NCI-H2196 (cell line): ENCODE results near the gene SPARC.
A peak's percentile ranks its signal among the peaks of the same experiment; 100 is the strongest.
"Not testable (repeated sequence)": the region's sequence is repeated elsewhere in the genome, so short reads cannot be mapped to it uniquely, and the experiment has no call there.

ENCODE experiments used
- DNase-seq: peaks from one replicate; lab custom pipeline; 2025; ENCODE audit not compliant: unreplicated experiment; lab: John Stamatoyannopoulos, UW

Gene SPARC

DNA sequence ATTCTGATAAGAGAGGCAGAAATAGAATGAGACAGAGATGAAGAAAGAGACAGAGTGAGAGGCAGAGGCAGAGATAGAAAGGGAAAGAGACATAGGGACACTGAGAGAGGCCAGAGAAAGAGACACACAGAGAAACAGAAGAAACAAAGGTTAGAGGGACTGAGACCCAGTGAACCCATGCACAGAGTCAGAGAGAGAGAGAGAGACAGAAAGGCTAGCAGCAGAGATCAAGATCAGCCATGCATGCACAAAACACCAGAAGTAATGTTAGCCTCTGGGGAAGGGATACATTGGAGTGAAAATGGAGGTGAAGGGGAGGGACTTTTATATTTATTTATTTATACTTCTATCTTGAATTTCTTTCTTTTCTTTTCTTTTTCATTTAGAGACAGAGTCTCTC, 14.1 kb upstream of the SPARC start:
- DNase-seq: no peak

DNA sequence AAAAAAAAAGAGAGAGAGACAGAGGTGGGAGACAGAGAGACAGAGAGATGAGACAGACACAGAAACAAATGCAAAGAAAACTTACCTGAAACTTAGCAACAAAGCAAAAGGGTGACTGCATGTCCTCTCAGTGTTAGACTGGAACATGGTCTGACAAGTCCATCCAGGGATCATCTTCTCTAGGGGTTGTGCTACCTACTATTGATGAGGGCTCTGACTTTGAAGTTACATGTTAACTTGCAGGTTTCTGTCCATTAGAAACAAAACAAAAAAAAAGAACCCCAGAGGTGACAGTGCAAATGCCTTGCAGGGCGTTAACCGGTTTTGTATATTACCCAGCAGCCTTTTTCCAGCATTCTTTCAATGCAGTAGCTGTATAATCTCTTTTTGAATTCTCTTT, 13.6 kb upstream of the SPARC start:
- no peak for DNase-seq

DNA sequence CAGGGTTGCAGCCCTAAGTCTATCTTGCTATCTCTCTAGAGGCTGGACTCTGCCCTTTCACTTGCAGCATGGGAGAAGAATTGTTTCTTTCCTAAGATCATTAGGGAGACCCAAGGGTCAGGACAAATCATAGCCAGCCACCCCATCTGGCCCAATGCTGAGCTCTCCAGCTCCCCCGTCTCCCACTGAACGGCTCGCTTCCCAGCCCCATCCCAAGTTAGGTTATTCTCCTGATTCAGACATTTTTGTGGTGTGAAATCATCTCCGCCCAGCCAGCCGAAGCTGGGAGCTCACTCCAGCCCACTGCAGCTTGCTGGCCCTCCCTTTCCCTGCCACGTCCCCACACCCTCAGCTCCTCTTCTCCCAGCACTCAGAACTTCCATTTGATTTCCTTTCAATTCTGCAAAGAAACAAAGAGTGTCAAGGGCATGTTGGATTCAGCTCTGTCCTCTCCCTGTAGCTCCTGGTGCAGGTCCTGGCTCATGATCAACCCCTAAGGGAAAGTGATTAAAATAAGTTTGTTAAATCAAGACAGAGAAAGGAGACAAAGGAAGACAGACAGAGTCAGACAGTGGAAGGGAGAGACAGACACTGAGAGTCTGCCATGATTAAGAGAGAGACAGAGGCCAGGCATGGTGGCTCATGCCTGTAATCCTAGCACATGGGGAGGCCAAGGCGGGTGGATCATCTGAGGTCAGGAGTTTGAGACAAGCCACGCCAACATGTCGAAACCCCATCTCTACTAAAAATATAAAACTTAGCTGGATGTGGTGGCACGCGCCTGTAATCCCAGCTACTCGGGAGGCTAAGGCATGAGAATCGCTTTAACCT, 12.6 kb upstream of the SPARC start:
- no peak for DNase-seq

DNA sequence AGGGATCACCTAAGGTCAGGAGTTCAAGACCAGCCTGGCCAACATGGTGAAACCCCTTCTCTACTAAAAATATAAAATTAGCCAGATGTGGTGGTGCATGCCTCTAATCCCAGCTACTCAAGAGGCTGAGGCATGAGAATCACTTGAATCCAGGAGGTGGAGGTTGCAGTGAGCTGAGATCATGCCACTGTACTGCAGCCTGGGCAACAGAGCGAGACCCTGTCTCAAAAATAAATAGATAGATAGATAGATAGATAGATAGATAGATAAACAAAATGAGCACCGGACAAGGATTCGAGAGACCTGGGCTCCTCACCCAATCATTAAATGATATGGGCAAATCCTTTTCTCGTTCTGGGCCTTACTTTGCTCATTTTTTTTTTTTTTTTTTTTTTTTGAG, 11.4 kb upstream of the SPARC start:
- DNase-seq: not testable (repeated sequence)

DNA sequence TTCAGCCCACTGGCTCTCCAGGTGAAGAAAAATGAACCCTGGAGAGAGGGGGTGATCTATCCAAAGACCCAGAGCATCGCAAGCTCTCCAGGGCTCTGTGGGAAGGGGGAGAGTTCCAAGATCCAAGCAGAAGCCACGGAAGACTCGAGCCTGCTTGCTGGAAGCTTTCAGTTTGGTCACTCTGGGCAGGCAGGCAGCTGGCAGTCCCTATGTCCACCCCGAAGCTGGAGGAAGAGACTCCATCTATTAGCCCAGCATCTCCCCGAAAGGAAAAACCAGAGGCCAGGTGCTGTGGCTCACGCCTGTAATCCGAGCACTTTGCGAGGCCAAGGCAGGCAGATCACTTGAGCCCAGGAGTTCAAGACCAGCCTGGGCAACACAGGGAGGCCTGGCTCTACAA, 10.7 kb upstream of the SPARC start:
- DNase-seq: no peak

DNA sequence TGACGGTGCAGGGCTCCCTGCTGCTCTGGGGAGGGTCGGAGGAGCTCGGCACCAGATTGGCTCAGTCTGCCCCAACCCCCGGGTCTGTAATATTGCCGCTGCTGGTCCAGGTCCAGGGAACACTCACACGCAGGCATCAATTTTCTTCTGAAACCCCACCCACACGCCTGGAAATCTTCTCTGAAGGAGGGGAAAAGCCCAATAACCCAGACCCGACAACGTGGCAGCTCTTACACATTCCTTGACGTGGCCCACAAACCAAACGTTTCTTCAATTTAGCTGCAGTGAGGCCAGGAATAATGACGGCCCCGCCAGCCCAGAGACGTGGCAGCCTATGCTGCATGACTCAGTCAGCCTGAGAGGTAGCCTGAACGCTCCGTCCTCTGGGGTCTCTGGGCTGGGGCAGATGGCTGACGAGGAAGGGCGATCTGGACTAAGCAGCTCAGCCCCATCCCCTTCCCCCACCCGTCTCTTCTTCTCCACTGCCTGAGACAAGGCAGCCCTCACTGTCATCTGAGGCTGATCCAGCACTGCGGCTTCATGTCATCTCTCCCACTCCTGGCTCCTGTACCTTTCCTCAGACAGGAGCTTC, 9.9 kb upstream of the SPARC start:
- DNase-seq: no peak

DNA sequence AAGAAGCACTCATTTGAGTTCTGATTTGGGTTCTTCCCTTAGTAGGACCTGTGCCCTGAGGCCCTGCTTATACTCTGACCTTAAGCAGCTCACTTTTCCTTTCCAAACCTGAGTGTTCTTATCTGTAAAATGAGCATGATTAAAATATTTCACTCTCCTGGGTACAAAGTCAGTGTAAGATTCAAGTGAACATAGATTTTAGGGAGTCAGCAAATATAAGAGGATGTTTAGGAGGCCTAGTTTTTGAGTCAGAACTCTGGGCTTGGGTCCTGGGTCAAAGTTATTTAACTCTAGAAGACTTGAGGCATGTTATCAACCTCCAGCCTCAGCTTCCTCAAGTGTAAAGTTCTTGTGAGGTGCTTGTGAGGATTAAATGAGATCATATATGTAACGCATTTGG, 8.7 kb upstream of the SPARC start:
- DNase-seq: no peak

DNA sequence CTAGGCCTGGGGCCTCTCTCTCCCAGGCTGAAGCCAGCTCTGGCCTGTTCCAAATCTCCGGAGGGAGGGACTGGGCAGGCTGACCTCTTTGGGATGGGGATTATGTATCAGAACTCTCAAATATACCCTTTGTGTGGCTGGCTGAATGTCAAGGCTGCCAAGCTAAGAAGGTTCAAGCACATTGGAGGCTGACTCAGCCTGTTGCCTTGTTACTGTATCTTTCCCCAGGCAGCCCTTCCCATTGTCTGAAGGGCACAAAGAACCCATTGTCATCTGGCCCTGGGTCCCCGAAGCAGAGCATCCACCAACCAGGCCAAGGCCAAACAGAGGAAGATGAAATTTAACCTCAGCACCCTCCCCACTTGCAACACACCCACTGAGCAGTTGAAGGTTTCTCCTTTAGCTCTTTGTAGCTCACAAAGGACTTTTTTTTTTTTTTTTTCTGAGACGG, 7.3 kb upstream of the SPARC start:
- DNase-seq: peak; percentile 66

DNA sequence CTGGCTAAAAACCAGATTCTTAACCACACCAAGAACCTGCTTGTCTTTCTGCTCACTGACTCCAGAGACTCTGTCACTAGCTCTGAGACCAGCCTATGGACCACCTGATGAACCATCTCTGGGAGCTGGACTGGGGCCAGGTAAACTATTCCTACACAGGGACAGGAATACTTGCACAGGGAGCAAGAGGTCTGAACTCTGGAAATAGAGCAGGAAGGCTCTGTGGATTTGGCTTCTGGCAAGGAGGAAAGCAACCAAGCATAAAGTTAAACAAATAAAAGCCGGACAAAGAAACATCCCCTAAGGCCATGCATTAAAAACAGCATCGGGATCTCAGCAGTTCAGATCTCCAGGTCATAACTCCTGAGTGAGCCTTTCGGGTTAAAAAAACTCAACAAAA, 5.6 kb upstream of the SPARC start:
- DNase-seq: no peak

DNA sequence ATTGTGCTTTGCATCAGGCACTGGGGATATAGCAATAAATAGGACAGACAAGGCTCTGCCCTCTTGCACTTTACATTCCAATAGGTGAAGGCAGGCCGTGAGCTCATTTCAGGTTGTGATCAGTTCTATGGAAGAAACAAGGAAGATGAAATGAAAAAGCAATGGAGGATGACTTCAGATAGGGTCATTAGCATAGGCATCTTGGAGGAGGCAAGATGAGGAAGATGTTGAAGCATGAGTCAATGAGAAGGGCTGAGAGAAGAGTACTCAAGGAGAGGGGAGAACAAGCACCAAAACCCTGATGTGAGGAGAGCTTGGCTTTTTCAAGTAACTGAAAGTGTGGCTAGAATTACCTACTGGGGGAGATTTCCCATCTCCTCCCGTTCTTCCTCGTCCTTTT, 5.0 kb upstream of the SPARC start:
- no peak for DNase-seq

DNA sequence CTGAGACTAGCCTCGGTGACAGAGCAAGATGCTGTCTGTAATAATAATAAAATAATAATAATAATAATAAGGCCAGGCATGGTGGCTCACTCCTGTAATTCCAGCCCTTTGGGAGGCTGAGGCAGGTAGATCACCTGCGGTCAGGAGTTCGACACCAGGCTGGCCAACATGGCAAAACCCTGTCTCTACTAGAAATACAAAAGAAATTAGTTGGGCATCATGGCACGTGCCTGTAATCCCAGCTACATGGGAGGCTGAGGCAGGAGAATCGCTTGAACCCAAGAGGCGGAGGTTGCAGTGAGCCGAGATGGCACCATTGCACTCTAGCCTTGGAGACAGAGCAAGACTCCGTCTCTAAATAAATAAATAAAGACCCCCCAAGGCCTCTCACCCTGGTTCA, 2.9 kb upstream of the SPARC start:
- DNase-seq: not testable (repeated sequence)

DNA sequence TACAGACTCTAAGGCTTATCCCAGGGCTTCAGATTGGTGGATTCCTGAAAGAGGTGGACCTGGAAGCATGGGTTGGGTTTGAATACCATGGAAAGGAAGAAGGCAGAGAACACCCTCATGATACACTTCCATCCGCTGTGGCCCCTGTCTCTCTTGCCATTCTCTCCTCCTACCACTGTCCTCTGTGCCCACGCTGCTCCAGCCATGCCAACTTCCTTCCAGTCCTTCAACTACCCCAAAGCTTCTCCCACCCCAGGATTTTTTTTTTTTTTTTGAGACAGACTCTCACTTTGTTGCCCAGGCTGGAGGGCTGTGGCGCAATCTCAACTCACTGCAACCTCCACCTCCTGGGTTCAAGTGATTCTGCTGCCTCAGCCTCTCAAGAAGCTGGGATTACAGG, 1.7 kb upstream of the SPARC start:
- DNase-seq: no peak

DNA sequence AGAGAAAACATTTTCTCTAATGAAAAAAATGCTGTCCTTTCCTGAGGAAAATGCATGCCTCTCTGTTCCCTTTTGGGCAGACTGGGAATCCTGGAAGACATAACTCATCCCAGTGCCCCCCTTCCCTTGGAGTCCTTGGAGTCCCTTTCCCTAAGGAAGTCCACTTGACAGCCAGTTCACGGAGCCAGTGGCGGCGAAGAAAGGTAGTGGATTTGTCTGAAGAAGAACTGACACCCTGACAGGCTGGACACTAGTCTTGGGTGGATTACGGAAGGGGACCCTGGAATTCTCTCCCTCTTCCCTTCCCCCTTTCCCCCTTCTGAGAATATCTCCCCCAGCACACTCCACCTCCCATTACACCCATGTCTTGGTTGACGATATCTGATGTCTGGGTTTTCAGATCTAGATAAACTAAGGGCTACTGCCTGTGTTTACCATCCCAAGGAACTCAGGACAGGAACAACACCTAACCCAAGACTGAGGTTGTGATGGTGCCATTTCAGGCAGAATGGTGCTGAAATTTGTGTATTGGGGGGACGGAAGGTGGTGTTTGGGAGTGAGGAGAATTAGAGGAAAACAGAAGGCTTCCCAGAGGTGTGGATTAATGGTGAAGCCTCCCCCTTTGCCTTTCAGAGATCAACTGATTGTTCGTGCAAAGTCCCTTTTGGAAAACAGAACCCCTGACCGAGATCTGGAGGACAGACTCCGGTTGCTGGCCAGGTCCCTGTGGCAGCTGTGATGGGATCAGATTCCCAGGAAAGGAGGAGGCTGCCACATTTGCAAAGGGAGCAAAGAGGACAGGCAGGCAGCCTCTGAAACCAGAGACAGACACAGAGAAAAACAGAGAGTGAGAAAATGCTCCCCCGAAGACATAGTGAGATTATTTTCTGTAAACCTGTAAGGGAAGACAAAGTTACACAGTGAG, 704 bp downstream of the SPARC start:
- no peak for DNase-seq

DNA sequence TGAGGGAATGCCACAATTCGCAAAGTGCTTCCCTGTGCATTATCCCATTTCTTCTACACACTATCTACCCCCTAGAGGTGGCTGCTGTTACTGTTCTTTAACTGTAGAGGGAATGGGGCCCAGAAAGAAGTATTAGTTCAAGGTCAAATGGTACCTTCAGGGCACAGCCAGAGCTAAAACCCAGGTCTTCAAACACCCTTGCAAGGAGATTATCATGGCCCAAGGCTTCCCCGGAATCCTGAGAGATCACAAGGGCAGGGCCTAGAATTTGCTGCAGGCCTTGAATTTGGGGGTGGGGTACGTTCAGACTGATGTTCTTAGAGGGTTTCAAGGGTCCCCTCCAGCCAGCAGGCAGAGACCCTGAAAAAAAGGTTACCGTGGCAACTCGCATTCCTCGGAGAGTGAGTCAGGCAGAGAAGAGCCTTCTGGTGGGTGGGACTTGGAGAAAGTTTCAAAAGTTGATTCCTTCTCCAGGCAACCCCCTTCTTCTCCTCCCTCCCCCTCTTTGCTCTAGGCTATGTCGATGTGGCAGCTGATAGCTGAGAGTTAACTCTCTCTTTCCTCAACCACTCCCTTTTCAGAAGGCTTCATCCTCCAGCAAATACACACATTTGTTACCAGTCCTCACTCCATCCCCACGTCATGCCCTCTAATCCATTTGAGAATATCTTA, 1.9 kb downstream of the SPARC start:
- no peak for DNase-seq

DNA sequence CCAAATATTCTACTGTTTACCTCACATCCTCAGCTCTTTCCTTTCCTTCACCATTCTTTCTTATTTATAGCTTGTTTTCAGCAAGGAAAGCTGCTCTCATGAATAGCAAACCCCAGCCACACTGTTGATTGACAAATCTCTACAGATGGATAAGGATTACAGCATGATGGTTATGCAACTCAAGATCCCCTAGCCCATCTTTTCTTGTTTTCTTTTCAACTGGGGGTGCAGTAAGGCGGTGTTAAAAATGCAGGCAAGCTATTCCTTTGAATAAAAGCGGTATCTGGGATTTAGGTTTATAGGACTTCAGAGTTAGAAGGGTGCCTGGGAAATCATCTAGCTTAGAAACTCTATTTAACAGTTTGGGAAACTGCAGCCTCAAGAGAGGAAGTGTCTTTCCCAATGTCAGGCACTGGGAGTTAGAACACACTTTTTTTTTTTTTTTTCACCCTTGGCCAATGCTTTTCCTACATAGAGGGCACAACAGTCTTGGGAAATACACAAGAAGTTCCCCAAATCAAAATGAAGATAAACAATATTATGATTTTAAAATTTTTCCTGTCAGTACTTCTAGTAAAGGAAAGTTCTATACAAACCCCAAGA, 2.6 kb downstream of the SPARC start:
- no peak for DNase-seq

DNA sequence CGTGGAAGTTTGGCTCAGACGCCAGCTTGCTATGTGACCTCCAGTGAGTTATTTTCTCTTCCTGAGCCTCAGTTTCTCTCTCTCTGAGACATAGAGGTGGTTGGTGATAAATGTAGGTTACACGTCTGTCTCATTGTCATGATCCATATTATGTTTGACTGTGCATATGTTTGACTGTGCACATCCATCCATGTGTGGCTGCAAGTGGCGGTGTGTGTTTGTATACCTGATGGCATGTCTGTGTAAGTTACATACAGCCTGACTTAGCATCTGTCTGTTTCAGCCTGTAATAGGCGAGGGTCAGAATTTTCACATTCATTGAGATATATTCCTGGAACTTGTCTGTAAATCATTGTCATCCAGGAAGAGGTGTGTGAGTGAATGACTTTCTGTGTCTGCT, 3.3 kb downstream of the SPARC start:
- no peak for DNase-seq

DNA sequence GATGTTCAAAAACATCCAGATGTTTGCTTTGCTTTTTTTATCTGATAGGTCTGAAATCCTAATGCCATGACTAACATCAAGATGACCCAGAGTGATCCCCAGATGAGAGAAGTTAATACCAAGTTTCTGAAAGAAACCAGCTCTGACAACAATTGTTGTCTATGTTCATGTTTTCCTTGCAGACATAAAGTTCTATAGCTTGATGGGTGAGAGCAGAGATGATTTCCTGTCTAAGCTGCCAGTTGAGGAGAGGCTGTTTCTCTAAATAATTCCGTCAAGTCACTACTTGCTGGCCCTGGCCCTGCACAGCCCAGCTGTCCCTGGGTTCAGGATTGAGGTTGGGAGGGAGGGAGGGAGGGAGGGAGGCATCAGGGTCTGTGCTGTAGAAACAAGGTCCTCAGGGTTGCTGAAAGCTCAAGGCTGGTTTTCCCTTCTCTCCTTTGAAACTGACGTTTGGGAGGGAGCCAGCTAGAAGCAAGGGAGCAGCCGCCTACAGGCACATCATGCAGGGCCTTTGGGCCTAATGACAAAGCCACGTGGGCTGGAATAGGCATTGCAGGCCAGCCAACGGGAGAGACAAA, 3.9 kb downstream of the SPARC start:
- DNase-seq: no peak

DNA sequence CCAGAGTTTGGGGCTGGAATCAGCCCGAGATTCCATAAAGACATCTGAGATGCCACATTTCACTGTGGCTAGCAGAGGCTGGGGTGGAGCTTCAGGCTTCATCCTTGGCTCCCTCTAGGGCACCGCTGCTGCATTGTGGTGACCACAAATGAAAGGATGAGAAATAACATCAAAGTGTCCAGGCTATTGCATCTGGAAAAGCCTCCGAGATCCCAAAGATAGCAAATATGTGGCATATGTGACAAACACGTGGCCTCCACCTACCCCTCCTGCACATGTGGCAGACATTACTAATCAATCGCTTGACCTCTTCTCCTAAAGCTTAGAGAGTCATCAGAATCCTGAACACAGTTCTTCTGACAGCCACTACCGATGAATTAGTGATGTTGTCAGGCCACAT, 4.5 kb downstream of the SPARC start:
- DNase-seq: no peak

DNA sequence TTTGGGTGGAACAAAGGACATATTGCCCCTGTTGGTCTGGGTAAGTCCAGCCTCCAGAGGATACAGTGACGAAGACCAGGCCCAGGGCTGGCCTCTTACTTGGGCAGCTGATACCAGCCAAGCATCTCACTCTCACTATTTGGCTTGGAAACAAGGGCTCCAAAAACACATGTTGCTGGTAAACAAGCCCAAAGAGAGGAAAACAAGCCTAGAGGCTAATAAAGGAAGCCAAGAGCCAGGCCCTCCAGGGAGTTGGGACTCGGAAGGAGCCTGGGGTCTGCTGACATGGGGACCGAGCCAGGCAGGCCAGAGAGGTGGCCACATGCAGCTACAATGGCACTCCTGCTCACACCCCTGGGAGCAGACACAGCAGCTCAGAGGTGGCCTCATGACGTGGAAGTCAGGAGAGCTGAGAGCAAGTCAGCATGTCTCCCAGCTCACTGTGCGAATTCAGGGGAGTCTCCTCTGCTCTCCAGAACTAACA, 5.7 kb downstream of the SPARC start:
- DNase-seq: no peak

DNA sequence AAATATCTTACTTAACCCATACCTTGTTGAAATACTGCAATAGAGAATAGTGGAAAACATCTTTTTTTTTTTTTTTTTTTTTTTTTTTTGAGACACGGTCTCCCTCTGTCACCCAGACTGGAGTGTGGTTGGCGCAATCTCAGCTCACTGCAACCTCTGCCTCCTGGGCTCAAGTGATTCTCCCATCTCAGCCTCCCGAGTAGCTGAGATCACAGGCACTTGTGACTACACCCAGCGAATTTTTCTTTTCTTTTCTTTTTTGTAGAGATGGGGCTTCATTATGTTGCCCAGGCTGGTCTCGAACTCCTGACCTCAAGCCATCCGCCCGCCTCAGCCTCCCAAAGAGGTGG, 6.6 kb downstream of the SPARC start:
- DNase-seq: not testable (repeated sequence)
